ENCODE data around the gene TOP2A. TPM values are rescaled to one million over a fixed set of nuclear protein-coding genes. Genes with fewer than 3 reads are reported as not detected.

The TOP2A gene
- total RNA-seq, 1 experiment from 2014 or later: 230 TPM

DNA sequence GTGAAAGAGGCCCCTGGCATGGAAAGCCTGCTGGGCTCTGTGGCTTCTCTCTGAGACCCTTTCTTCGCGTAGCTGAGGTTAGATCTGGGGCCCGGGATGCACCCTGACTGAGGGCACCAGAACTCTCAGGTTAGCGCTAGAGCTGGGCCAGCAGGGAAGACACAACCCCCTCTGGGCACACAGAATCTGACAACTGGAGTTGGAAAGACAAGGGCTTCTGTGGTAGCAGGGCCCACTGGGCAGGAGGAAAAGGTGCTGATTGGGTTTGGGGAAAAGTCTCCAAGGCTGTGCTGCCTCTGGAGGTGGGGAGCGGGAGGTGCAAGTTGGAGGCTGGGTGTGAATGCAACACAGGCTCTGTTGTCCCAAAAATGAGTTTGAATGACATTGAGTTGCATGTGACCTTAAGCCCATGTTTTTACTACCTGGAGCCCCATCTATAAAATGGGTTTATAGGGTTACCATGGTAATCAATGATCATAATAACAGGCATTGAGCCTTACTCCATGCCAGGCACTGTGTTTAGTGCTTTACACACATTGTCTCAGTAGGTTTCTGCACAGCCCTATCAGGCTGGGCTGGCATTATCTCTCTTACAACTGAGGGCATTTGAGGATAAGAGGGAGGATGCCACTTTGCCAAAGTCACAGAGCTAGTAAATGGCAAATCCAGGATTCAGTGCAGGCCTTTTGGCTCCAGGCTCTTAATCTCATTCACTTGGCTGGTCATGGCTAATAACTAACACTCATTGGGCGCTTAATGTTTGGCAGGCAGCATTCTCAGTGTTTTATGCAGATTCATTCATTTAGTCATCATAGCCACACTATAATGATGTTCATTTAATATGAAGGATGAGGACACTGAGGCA lies 16.1 kb upstream of the TOP2A start:
- H3K56ac ChIP-seq (ENCODE audit: insufficient read length, low read depth, low read length): no peak overlapping the region
- no peaks in the 10 kb centered on the region for H4K20me1 ChIP-seq (ENCODE audit: control insufficient read depth, insufficient read depth, insufficient read length)
- no peak overlapping the region for H3K18ac ChIP-seq (ENCODE audit: insufficient read length, low read depth, low read length)
- H2BK120ac ChIP-seq (ENCODE audit: low read depth, low read length, poor library complexity, severe bottlenecking): no peak overlapping the region
- peak overlapping the region in 2 of 3 experiments; percentile 57 to 73; a peak in 1 of 7 replicates for H3K27ac Mint-ChIP-seq
- H3K27ac ChIP-seq (ENCODE audit: insufficient read length, low read depth, low read length): no peak overlapping the region
- peak overlapping the region in 1 of 2 experiments; percentile 66; a peak in 2 of 5 replicates for H3K4me3 Mint-ChIP-seq
- peaks cover 0 to 4% of the 10 kb centered on the region in 2 experiments; a peak in 2 of 5 replicates for H3K9me3 Mint-ChIP-seq
- H3K23me2 ChIP-seq (ENCODE audit: insufficient read length, low read depth, low read length, poor library complexity, severe bottlenecking): no peaks in the 10 kb centered on the region
- no peak overlapping the region for H4K8ac ChIP-seq (replicated peaks; ENCODE audit: insufficient read length, low read depth, low read length)
- H3T11ph ChIP-seq (ENCODE audit: low read length): no peak overlapping the region
- no peaks in the 10 kb centered on the region for H3K79me1 ChIP-seq (ENCODE audit: insufficient read depth, low read depth, low read length, poor library complexity, severe bottlenecking)
- no peak overlapping the region for H2BK20ac ChIP-seq (ENCODE audit: low read depth, low read length, poor library complexity, severe bottlenecking)
- no peak overlapping the region for H4K91ac ChIP-seq (ENCODE audit: insufficient read length, low read depth, low read length)
- TF ChIP-seq, protein P1, sequence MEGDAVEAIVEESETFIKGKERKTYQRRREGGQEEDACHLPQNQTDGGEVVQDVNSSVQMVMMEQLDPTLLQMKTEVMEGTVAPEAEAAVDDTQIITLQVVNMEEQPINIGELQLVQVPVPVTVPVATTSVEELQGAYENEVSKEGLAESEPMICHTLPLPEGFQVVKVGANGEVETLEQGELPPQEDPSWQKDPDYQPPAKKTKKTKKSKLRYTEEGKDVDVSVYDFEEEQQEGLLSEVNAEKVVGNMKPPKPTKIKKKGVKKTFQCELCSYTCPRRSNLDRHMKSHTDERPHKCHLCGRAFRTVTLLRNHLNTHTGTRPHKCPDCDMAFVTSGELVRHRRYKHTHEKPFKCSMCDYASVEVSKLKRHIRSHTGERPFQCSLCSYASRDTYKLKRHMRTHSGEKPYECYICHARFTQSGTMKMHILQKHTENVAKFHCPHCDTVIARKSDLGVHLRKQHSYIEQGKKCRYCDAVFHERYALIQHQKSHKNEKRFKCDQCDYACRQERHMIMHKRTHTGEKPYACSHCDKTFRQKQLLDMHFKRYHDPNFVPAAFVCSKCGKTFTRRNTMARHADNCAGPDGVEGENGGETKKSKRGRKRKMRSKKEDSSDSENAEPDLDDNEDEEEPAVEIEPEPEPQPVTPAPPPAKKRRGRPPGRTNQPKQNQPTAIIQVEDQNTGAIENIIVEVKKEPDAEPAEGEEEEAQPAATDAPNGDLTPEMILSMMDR (conservative IDR thresholded peaks at IDR 0.05): peak; percentile 77
- DNase-seq: peak; percentile 90
- H3K36me3 Mint-ChIP-seq (ENCODE audit: insufficient read depth in 1 of 3, low read depth in 3 of 3): no peaks in the 10 kb centered on the region
- no peak overlapping the region for H3K4ac ChIP-seq (ENCODE audit: low read depth, low read length)
- no peak overlapping the region for H2BK15ac ChIP-seq (ENCODE audit: low read depth, low read length)
- no peaks in the 10 kb centered on the region for H3K4me1 ChIP-seq (ENCODE audit: insufficient read depth, low read length)
- WGBS (ENCODE audit: extremely low coverage, insufficient read length, low lambda C conversion rate): no CpG with 5 or more reads among the region's 6 CpGs
- no peak overlapping the region for H2BK5ac ChIP-seq (ENCODE audit: insufficient read length, low read length)
- no peak overlapping the region for H3K4me2 ChIP-seq (ENCODE audit: insufficient read depth, insufficient read length, low read length)
- H3K9ac ChIP-seq (ENCODE audit: extremely low read depth, insufficient read length, low read length): no peak overlapping the region
- H3K27me3 ChIP-seq (ENCODE audit: insufficient read depth, low read length): no peaks in the 10 kb centered on the region
- no peak overlapping the region for H2AK5ac ChIP-seq (ENCODE audit: insufficient read length, low read length)
- H3K14ac ChIP-seq (ENCODE audit: insufficient read depth, low read length): no peak overlapping the region
- no peaks in the 10 kb centered on the region for H3K9me3 ChIP-seq (ENCODE audit: control insufficient read depth, low read depth, low read length)
- H2BK12ac ChIP-seq (ENCODE audit: insufficient read length, low read depth, low read length): no peak overlapping the region
- peaks cover 7 to 8% of the 10 kb centered on the region in 2 experiments for H3K4me1 Mint-ChIP-seq
- no peak overlapping the region for H4K5ac ChIP-seq (ENCODE audit: insufficient read length, low read depth, low read length)
- H3K79me2 ChIP-seq (ENCODE audit: insufficient read depth, low read length): no peaks in the 10 kb centered on the region
- H2AFZ ChIP-seq (ENCODE audit: low read length): no peak overlapping the region
- peaks cover 3% of the 10 kb centered on the region for H3K27me3 Mint-ChIP-seq (ENCODE audit: low read depth)
- H3K23ac ChIP-seq (ENCODE audit: insufficient read length, low read depth, low read length): no peak overlapping the region
